Tibial nerve (tissue), 4 donors: ENCODE measurements around the gene CAMK2N2.

Source experiments
- CTCF ChIP-seq, 5 experiments: fragments of 200-600 bp in 3 of 5; fragments of 450-650 bp in 2 of 5; sonication (generic) in 3 of 5; IDR thresholded peaks; one replicate each; pipeline ENCODE4 v1.5.1; 2016 to 2019; ENCODE audit warnings: antibody characterized with exemption in 5 of 5, mild to moderate bottlenecking in 3 of 5, moderate library complexity in 2 of 5
- EP300 ChIP-seq, 2 donors: sonication (generic); formaldehyde crosslinking; IDR thresholded peaks; one replicate each; pipeline ENCODE4 v1.6.1; 2017; ENCODE audit warnings: antibody characterized with exemption in 2 of 2, mild to moderate bottlenecking in 1 of 2
- POLR2A ChIP-seq, 2 donors: fragments of 450-650 bp; IDR thresholded peaks; one replicate each; pipeline ENCODE4 v1.6.1; 2017; ENCODE audit warnings: antibody characterized with exemption in 2 of 2, mild to moderate bottlenecking in 2 of 2, moderate library complexity in 2 of 2

GRCh38 chr3:184236636-184237035 is 24.7 kb downstream of the CAMK2N2 start:
- no peak for TF ChIP-seq CTCF (IDR thresholded peaks at IDR 0.05)
- no peak for TF ChIP-seq POLR2A (IDR thresholded peaks at IDR 0.05)
- no peak for TF ChIP-seq EP300 (IDR thresholded peaks at IDR 0.05)
